ENCODE results near the gene RNF166.
A peak's percentile ranks its signal among the peaks of the same experiment; 100 is the strongest.

Gene RNF166

DNA sequence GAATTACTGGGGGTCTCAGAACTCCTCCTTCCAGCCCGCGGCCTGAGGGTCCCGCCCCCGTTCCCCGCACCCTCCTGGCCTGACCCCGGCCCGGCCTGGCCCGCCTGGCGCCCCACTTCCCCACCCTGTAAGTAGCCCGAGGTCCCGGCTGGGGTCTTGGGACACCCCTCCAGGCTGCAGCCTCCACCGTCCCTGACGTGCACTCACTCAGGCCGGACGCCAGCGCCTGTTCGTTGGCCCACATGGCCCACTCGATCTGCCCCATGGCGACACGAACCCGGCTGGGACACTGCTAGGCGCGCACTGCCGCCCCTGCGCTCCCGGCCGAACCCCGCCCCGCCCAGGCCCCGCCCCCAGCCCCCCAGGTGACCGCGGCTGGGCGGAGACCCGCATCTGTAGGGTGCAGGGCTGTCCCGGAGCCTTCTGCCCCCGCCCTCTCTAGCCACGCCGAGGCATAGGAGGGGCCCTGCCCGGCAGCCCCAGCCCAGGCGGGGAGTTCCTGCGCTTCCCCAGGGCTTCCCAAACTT, 55.4 kb downstream of the RNF166 start, which contains the start of gene CYBA:
Gene CYBA, minus strand, starts transcription at position 305 of the 527 bp plus-strand sequence. Its CDS starts 40 bp downstream, at position 265.
- peak; percentile 87 to 90 for DNase-seq

DNA sequence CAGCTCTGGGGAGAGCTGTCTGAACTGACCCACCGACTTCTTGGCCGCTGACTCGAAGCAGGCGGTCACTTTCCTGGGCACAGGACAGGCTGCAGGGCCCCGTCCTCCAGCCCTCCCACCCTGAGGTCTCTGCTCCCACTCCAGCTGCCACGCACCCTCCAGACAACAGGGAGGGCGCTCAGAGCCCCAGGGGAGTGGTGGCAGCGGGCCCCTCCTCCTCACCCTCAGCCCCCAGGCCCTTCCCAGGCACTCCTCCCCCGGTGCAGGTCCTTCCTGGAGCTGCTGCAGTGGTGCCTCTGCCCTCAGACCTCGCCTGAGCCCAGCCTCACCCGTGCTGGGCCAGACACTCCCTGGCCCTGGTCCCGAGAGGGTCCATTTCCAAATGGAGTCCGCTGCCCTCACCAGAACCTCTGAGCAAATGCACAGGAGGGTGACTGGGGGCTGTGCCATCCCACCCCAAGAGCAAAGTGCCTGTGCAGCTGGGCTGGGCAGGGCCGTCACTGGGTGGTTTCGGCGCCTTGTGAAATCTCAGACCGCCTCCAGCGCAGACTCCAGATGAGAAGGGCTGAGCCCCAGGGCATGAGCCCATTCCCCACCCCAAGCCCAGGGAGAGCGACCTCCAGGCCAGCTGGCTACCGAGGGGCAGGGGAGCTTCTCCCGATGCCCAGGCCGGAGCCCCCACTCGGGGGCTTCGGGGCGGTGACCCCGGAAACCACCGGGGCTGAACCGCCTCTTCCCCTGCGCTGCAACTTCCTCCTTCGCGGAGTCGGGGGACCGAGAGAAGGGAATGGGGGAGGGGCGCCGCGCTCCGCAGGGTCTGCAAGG, 56.1 kb downstream of the RNF166 start:
- DNase-seq, result peak; percentile 37 to 47

DNA sequence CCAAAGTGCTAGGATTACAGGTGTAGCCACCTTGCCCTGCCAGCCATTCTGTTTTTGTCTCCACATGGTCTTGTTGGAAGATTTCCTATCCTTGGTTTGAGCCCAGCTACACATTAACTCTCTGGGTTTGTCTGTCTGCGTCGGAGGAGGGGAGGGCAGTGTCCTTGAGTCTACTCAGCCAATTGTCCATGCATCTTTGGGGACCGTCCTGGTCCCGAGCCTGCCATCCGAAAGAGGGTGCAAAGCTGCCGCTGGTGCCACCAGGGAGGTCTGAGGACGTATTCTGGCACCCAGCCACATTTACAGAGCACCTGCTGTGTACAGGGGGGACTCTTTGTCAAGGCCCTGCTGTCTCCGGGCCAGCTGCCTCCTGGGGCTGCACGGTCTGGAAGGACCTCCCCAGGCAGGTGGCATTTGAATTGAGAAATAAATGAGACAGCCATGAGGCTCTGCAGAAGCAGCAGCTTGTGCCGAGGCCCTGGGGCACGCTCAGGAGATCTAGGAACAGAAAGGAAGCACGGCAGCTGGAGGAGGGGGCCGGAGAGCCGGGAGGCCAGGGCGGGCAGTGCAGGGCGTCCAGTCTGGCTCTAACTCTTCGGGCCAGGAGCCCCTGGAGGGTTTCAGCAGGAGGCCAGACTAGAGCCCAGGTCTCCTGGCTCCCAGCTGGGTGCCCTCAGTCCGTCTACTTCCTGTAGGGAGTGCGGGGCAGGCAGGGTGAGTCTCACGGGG, 56.8 kb downstream of the RNF166 start:
- DNase-seq, result no peak

DNA sequence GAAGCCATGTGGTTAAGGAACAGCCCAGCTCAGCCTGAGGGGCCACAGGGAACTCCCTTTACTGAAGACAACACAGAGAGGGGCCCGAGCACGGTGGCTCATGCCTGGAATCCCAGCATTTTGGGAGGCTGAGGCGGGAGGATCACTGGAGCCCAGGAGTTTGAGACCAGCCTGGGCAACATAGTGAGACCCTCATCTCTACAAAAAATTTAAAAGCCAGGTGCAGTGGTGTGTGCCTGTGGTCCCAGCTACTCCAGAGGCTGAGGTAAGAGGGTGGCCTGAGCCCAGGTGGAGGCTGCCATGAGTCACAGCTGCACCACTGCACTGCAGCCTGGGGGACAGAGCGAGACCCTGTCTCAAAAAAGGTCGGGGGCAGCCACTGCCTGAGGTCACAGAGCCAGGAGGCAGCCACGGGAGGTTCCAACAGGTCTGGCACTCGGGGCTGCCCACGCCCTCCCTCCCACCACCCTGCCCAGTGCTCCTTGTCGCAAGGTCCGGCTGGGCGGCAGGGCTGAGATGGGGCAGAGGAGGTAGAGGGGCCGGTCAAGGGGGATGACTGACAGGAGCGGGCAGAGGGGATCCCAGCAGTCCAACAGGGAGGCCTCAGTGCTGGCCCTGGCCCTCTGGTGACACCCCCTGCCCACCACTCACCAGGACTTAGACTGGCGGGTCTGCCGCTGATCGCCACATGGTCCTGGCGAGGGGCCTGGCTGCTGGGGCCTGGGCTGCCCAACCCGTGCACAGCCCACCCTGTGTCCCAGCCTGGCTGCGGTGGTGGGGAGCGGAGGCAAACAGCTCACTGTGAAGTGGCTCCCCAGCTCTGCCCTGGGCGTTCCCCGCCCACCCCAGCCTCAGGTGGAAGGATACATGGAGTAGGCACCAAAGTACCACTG, 58.8 kb downstream of the RNF166 start:
- DNase-seq, result no peak

All from CD4-positive, alpha-beta T cell treated with Interferon alpha-2 for 1 hour (primary cell).